Hematopoietic multipotent progenitor cell treated with erythropoietin and hydrocortisone succinate and interleukin-3 and kit ligand, for 17 days (in vitro differentiated cells): Measurements from ENCODE around the gene LRP1-AS.
"Not testable (repeated sequence)": the region's sequence is repeated elsewhere in the genome, so short reads cannot be mapped to it uniquely, and the experiment has no call there.

Experiments used
- DNase-seq: peaks from one replicate; pipeline ENCODE4 v3.0.0-alpha.2; 2015; ENCODE audit warnings: low spot score

Gene LRP1-AS

DNA sequence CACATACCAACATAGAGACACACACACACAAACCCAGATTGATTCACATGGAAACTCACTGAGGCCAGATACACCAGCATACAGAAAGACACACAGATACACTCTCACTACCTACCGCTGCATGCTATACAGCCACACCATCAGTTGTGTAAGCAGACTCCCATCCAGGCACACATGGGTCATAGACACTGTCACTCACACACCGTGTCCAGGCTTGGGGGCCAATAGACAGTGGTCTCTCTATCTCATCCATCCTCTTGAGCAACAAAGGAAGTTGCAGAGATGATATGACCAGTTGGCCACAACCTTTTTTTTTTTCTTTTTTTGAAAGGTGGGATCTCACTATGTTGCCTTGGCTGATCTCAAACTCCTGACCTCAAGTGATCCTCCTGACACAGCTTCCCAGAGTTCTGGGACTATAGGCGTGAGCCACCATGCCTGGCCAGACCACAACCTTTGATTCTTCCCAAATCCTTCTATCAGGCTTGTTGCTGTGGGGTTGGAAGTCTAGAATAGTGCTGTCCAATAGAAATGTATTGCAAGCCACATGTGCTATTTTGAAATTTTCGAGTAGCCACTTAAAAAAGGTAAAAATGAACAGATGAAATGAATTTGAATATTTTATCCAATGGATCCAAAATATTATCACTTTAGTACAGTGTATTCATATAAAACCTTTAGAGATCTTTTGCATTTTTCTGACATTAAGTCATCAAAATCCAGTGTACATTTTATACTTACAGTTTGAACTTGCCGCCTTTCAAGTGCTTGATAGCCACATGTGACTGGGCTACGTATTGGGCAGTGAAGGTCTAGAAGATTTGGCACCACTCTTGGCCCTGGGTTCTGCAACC lies 7.4 kb downstream of the LRP1-AS start:
- DNase-seq, result no peak

DNA sequence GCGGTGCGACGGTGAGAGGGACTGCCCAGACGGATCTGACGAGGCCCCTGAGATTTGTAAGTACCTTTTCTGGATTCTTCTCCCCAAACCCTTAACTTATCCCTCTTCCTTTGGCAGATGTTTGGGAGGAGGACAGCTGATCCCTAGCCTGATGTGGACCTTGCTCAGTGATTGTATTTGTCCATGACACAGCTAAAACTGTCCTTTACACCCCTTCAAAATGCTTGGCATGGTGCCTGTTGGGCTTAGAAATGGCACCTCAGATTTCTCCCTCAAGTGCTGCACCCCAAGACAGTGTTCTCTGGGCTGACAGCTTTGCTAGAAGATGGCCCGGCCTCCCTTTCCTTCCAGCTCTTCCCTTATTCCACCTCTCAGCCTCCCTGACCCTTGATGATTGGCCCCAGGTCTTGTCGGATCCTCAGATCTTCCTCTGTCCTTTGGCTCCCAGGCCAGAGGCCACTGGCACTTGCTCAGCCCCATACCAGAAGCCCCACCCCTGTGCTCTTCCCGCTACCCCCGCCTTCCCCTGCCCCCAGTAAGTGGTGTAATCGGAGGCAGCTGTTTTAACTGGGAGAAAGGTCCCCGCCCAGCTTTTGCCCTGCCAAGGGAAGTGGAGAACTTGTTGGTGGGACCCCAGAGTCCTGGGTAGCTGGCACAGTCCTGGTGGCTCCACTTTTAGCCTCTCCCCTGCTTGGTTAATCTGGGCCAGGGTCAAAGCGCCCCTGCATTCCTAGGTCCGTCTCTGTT lies 8.7 kb downstream of the LRP1-AS start:
- no peak for DNase-seq

DNA sequence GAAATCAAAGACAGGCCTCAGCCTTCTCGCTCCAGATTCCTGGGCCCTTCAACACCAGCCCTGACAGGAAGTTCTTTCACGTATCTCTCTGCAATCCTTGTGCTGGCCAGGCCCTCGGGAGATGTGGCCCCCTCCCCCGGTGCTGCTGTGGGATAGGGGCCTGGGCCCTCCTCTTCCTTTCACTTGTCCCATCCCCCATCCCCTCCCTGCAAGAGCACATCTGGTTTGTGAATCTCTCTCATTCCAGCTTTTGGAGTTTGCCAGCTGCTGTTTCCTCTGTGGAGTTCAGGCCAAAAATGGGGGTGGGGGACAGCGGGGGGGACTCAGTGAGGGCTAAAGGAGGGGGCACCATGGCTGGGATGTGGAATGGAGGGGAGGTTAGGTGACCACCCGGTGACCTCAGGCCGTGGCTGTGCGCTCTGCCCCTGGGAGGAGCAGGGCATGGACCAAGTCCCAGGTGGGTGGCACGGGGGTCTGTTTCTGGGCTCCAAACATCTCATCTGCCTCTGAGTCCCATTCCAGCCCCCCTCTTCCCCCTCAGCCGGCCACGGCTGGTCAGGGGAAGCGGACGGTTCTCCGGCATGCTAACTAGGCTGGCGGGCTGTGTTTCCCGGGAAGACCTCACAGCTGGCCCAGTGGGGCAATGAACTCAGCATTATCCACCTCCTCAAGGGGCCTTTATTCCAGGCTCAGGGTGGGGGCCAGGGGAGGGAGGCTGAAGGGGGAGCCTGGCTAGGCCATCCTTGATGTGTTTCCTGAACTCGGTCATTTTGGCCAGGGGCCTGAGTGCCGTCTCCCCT lies 11.7 kb downstream of the LRP1-AS start:
- DNase-seq, result no peak

DNA sequence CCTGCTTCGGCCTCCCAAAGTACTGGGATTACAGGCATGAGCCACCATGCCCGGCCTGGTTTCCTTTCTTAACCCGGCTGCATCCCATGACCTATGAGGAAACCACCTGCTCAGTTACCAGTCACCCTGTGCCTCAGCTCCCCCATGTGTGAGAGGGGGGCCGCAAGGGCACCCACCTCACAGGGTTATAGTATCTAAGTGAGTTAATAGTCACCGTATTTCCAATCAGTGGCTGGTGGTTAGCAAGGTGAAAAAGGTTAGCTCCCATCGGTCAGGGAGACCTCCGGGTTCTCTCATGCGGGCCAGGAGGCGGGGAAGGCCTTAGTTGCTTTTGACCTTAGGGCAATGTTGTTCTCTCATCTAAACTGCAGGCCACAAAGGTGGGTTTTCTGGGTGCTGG lies 12.5 kb downstream of the LRP1-AS start:
- DNase-seq, result no peak

- DNase-seq, result no peak
These were observed 13.5 kb downstream of the LRP1-AS start for GRCh38 chr12:57133916-57134315.

GRCh38 chr12:57133013-57133569 lies 14.3 kb downstream of the LRP1-AS start:
- DNase-seq, result no peak

GRCh38 chr12:57131896-57132744 lies 15.3 kb downstream of the LRP1-AS start:
- no peak for DNase-seq

- no peak for DNase-seq
These were observed 16.5 kb downstream of the LRP1-AS start for GRCh38 chr12:57130941-57131340.

DNA sequence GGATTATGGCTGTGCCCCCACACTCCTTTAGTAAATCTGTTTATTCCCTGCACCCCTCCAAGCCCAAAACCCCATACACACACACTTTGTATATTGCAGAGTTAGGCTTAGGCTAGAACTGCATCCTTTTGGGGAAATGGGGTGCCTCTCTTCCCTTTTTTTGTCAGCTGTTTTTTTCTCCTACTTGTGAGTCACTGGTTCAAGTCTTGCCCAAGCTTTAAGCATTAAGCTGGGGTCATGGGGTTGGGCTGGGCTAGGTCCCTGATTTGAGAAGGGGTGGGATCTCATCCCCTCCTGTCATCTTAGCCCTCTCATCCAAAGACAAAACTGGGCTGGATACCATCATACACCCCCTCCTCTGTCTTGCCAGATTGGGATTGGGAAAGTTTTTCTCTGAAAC lies 17.5 kb downstream of the LRP1-AS start:
- DNase-seq, result no peak

GRCh38 chr12:57129321-57129842 lies 18.0 kb downstream of the LRP1-AS start:
- DNase-seq, result no peak

DNA sequence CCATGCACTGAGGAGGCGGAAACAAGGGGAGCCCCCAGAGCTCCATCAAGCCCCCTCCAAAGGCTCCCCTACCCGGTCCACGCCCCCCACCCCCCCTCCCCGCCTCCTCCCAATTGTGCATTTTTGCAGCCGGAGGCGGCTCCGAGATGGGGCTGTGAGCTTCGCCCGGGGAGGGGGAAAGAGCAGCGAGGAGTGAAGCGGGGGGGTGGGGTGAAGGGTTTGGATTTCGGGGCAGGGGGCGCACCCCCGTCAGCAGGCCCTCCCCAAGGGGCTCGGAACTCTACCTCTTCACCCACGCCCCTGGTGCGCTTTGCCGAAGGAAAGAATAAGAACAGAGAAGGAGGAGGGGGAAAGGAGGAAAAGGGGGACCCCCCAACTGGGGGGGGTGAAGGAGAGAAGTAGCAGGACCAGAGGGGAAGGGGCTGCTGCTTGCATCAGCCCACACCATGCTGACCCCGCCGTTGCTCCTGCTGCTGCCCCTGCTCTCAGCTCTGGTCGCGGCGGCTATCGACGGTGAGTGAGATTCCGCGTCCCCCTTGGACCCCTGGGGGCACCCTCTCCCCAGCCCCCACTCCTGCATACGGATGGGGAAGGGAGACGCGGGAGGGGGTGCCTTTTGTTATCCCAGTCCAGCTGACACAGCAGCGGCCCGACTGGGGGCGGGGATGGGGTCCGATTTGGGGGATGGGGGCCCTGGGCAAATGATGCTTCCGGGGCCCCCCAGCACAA lies 18.7 kb downstream of the LRP1-AS start:
- no peak for DNase-seq

GRCh38 chr12:57127726-57128518 lies 19.5 kb downstream of the LRP1-AS start, which contains the start of gene LRP1:
LRP1 (plus strand) TSS chr12:57128483; CDS start chr12:57128965, 482 bp downstream.
- DNase-seq, result peak; percentile 69

- DNase-seq, result peak; percentile 84
These were observed 20.2 kb downstream of the LRP1-AS start for GRCh38 chr12:57127101-57127725.

DNA sequence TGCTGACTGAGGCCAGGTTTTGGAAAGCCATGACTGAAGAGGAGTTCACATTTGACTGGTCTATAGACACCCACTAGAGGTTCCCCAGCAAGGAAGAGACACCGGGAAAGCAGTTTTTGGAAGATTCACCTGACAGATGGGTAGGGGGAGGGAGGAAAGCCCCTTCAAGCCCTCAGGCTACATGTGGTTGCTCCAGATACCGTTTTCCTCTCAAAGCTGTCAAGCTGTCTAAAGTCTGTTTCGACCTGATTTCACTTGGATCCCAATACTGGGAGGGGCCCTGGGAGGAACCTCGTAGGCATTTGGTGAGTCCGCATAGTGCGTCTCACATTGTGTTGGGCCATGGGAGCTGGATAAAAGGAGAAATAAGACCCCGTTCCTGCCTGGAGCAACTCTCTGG lies 20.9 kb downstream of the LRP1-AS start:
- DNase-seq, result peak; percentile 57

DNA sequence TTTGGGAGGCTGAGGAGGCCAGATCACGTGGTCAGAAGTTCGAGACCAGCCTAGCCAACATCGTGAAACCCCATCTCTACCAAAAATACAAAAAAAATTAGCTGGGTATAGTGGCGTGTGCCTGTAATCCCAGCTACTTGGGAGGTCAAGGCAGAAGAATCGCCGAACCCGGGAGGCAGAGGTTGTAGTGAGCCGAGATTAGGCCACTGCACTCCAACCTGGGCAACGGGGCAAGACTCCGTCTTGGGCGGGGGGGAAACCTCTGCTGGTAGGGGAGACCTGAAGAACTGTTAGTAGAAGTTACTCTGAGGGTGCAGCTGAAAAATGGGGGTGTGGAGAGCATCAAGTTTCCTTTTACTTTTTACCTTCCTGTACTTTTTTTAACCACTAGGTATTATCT lies 21.4 kb downstream of the LRP1-AS start:
- no peak for DNase-seq

DNA sequence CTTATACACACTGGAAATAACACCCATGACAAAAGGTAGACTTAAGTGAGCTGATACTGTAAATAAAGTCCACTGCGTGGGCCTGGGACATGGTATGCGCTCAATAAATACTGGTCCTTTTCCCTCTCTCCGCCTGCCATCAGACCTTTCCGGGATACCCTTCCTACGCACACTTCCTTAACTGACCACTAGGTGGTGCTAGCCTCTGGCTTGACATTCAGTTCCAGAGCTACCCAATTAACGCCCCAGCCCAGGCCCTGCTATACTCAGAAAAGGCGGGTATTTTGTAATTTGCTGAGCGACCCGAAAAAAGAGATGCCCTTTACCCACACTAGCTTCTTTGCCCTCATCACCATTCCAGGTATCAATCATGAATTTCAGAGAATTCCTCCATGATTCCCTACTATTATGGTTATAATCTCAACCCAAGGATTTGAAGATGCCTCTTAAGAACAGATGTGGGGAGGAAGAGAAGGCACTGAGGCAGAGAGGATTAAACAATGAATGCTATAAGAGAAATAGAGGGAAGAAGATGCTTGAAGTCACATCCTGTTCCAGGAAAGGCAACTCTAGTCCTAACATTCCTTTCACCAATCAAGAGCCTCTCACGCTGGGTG lies 23.1 kb downstream of the LRP1-AS start:
- DNase-seq, result peak; percentile 89

DNA sequence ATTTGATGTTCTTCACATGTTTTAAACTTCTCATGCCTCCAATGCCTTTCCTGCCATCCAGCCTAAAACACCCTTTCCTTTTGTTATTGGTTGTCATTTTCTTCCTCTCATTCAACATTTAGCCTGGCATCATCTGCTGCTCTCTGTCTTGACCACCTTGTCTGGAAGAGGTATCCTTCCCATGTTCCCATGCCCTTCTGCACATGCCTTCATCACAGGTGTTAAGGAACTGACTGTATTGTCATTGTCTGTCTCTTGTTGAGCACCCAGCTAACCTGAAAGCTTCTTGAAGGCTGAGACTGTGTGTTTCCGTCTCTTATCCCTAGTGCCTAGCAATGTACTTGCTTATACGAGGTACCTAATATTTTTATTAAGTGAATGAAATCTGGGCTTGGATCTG lies 23.6 kb downstream of the LRP1-AS start:
- no peak for DNase-seq

- DNase-seq, result not testable (repeated sequence)
These were observed 26.7 kb downstream of the LRP1-AS start for GRCh38 chr12:57120718-57121117.
